Measurements from ENCODE around the gene TRDMT1.

Gene TRDMT1

DNA sequence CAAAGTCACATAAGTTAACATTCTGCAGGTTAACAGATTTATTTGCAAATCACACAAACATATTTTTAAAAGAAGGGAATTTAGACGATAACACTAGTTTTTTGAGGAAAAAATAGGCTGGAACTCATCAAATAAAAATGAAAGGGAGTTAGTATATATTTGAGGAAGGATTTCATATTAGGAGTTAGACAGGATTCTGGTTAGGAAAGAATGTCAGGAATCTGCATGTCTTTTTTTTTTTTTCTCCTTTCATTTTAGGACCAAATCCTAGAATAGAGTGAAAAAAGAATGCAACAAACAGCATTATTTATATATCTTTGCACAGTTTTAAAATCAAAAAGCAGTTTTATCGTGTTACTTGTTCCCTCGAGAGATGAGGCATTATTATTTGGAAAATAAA lies 8.9 kb upstream of the TRDMT1 start:
- DNase-seq (ENCODE audit: low read depth, low spot score) = no peak

DNA sequence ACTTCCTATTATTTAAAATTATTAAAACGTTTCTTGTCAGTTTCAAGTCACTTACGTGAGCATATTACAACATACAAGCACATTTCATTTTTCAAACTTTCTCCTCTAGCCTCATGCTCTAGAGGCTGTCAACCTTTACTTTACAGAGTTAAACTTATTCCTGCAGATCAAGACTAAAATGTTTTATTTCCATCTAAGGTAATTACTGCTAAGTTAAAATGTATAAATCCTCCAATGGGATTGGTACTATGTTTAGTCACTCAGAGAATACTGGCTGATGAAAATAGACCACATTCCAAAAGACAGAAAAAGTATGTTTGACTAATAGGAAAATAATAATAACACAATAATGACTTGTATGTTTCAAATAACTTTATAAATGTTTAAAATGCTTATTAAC lies 8.4 kb upstream of the TRDMT1 start:
- DNase-seq (ENCODE audit: low read depth, low spot score) = no peak

DNA sequence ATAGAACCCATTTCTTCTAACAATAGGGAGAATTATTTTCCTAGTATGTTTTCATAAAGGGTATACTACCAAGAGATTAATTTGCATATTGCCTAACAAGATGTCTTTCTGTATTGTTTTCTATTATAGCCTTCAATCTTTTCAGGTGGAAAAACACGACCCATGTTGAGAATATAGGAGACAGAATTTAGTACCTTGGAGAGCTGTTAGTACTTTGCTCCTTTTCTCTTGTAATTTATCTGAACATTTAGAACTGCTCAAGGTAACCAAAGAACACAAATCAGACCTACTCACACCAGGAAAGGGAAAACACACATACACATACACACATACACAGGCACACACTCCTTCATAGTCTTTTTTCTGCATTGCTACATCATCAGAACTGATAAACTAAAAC lies 7.8 kb upstream of the TRDMT1 start:
- DNase-seq (ENCODE audit: low read depth, low spot score) = no peak

DNA sequence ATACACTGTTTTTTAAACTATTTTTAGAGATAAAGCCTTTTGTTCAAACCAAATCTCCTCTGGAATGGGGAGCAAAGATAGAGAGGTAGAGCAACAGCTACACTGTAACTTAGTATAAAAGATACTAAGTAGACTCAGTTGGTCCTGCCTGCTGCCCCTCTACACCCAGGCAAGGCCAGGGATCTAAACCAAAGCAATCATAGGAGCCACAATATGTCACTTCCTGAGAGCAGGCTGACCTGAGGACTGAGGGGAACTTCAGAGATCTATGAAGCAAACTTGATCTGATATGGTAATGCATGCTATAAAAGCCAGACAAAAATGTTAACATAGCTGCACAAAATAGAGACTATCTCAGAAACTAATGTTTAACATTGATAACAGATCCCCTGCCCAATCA lies 7.0 kb upstream of the TRDMT1 start:
- DNase-seq (ENCODE audit: low read depth, low spot score) = no peak

DNA sequence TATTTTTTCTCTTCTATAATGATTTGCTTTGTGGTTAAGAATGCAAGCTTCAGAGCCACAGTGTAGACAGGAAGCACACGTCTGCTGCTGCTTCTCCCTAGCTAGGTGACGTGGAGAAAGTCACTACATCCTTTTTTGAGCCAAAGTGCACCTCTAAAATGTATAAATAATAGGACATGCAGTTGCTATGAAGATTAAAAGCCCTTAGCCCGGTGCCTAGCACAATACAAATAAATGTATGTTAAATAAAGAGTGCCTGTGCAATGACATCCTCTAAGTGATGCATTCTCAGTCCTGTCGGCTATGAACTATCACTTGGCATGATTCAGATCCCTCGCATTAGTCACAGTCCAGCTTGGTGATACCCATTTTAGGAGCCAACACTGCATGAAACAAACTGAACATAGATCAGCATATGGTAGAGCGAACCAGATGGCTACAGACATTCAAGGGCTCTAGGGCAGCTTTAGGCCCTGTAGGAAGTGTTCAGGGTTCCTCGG lies 4.8 kb upstream of the TRDMT1 start:
- no peak for DNase-seq (ENCODE audit: low read depth, low spot score)

DNA sequence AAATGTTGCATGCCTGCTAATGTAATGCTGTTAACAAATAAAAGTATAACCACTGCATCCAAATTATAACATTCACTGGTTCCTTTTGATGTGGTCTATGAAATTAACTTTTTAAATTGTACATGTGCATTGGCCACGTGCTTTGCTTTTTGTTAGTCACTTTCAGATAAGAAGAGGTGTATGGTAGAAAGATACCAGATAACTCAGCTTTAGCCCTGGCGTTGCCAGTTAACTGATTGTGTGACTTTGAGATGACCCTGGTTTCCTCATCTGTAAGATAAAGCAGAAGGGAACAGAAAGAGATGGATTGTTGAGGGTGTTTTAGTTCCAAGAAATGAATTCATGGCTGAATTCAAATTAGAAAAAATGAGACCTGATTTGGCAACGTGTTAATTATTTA lies 1.9 kb upstream of the TRDMT1 start:
- DNase-seq (ENCODE audit: low read depth, low spot score) = no peak

DNA sequence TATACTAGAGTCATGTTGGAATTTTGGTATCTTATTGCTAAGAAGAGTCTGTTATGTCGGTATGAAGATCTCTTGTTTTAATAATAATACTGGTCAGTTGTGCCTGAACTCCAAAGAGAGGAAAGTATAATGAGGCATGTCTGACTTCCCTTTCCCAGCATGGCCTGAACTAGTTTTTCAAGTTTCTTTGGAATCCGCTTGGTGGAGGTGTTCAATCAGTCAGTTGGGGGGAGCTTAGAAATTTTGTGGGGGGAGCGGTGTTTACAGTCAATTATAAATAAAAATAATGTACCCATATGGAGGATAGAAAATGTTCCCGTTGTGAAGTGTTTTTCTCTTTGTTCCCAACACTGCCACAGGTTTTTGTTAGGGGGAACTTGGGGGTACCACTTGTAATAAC lies 1.5 kb upstream of the TRDMT1 start:
- DNase-seq (ENCODE audit: low read depth, low spot score) = no peak

DNA sequence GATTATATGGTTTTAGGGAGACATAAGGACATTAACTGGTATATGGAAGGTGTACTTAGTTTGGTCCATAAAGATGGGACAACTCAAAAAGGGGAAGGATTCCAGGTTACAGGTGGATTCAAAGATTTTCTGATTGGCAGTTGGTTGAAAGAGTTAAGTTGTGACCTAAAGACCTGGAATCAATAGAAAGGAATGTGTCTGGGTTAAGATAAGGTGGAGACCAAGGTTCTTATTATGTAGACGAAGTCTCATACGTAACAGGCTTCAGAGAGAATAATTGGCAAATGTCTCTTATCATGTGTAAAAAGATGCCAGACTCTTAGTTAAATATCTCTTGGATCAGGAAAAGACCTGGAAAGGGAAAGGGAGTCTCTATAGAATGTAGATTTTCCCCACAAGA lies 1.0 kb upstream of the TRDMT1 start:
- no peak for DNase-seq (ENCODE audit: low read depth, low spot score)

DNA sequence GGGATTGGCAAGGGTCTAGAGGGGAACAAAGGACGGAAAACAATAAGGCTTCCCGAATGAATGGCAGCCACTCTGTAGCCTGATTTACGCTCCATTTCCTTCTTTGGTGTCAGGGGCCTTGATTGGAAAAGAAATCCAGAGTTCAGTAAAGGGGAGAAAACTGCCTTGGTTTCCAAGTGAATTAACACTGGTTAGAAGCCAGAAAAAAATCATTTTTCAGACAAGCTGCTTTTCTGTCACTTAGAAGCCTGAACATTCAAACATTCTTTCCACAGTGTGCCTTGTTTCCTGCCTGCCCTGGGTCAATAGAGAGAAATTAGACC lies 283 bp upstream of the TRDMT1 start:
- DNase-seq (ENCODE audit: low read depth, low spot score) = no peak

DNA sequence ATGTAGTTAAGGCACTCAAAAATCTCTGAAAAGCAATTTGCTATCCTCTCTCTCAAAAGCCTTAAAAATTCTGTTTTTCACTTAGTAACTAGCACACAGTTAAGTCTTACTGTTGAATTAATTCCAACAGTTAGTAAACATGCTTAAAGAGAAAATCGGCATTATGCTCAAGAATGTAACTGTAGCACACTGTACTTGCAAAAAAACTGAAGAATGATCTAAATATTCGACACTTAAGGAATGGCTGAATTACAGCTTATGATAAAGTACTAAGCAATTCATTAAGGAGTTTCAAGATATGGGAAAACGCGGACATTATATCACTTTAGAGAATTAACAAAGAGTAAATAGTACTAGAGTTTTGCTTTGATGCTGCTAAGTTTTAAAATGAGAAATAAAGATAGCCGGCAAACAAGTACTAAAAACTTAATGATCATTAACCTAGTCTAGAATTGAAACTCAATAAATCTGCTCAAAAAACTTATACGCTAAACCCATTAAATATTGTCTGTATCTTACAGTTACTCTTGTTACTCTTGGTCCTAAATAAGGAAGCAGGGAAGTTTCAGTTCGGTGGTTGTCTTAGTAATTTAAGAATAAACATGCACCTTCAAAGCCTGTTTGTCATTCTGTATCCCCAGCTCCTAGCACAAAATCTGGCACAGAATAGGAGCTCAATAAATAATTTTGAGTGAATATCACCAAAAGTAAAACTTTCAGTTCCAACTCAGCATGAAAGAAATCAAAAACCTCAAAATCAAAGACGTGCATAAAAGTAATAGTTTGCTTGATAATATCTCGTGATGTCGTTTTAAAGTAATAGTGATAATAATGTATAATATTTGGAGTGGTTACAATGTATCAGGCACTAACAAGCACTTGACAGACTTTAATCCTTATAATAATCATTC lies 1.2 kb downstream of the TRDMT1 start:
- no peak for DNase-seq (ENCODE audit: low read depth, low spot score)

DNA sequence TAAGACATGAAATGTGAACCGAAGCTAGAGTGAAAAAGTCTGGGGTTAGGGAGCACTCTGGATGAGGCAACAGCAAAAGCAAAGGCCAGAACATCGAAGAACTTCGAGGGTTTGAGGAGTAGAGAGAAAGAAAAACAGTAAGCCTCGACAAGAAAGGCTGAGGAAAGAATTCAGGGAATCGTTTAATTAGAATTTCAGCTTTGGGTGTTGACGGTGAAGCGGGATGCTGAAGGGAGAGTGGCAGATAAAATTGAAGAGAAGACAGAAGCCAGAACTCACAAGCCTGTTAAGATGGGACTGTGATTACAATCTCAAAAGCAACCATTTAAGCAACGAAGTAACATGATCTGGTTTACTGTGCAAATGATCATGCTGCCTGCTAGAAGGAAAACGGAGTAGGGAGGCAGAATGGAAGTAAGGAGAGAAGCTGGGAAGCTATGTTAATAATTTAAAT lies 2.1 kb downstream of the TRDMT1 start:
- DNase-seq (ENCODE audit: low read depth, low spot score) = no peak

DNA sequence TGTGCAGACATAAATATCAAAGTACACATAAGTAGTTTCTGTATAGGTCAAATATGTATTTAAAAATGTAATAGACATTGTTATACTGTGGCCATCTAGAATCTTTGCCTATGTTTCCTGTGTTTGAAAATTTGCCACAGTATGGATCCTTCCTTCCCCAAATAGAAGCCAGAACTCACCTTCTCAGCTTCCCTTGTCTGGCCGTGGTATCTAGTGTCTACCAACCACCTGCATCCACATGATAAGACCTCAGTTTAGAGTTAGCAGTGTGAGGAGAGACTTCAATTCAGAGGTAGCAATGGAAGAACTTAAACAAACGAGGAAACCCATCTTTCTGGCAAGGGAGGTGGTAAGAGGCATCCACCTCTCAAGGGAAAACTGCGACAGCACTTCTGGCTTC lies 4.9 kb downstream of the TRDMT1 start:
- no peak for DNase-seq (ENCODE audit: low read depth, low spot score)

DNA sequence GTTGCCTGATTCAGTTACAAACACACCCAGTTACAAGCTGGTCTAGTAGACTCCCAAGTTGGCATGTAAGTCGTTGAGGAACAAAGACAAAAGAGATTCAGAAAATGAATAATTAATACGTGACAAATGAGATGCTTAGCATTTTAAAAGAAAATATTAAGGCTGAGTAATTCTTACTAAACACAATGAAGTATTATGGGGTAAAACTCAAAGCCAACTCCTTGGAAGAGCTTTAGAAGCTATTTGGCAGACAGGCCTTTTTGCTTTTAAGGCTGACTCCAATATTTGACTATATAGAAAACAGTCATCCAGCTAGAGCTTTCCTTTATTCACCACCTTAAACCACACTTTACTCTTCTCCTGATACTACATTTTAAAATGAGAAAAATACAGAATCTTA lies 5.4 kb downstream of the TRDMT1 start:
- DNase-seq (ENCODE audit: low read depth, low spot score) = no peak

DNA sequence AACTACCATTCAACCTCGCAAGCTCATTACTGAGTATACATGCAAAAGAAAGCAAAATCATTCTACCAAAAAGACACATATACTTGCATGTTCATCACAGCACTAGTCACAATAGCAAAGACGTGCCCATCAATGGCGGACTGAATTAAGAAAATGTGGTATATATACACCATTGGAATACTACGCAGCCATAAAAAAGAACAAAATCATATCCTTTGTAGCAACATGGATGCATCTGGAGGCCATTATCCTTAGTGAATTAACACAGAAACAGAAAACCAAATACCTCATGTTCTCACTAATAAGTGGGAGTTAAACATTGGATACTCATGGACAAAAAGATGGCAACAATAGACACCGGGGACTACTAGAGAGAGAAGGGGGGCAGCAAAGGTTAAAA lies 6.4 kb downstream of the TRDMT1 start:
- no peak for DNase-seq (ENCODE audit: low read depth, low spot score)

DNA sequence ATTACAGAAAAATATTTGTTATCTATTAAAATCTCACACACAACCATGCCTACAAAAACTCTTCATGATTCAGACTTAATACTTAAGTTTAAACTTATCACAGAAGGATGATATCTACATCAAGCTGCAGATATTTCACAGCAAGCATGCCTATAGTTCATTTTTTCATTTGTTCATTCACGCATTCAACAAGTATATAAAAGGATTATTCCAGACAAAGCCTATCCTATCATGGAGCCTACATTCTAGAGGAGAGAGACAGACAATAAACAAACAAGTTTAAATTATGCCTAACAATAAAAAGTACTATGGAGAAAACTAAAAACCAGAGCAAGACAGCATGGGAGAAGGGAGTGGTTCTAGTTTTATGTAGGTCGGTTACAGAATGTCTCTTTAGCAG lies 10.9 kb downstream of the TRDMT1 start:
- DNase-seq (ENCODE audit: low read depth, low spot score) = no peak

DNA sequence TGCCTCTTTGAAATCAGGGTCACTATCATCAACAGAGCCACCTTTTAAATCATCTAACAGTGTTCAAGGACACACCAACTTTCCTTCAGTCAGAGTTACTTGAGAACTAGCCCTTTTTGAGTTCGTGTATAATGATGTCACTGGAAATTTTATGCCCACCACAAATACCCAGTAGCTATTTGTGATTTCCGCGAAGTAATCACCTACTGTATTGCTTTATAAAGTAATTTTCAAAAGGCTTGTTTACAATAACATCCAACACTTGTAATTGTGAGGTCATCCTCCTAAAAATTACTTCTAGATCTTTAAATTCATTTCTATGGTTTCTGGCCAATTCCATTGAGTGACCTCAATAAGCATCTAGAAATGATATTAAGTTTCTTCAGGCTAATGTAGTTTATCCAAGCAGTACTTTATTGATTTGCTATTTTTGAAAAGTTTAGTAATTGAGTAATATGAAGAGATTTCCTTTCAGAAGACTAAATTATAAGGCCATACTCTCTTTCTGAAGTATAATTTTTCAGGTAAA lies 12.8 kb downstream of the TRDMT1 start:
- no peak for DNase-seq (ENCODE audit: low read depth, low spot score)

DNA sequence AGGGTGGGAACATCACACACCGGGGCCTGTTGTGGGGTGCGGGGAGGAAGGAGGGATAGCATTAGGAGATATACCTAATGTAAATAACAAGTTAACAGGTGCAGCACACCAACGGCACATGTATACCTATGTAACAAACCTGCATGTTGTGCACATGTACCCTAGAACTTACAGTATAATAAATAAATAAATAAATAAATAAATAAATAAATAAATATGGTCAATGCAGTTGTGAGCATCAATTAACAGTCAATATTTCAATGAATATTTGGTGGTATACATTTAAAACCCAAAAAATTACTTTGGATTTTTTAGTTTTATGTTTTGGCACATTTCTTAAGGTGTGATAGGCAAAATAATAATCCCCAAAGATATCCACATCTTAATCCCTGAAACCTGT lies 15.6 kb downstream of the TRDMT1 start:
- no peak for DNase-seq (ENCODE audit: low read depth, low spot score)

DNA sequence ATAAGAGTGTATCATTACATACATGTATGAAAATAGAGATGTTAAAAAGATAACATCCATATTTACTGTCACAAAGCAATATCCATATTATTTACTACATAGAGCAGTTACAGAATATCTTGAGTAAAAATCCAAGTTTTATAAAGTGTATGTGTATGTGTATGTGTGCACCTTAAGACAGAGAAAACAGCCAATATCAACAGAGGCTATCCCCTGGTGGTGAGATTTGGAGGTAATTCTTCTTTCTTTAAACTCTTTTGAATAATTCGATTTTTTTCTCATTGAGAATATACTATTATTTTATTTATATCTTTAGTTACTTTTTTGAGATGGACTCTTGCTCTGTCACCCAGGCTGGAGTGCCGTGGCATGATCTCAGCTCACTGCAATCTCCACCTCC lies 18.4 kb downstream of the TRDMT1 start:
- no peak for DNase-seq (ENCODE audit: low read depth, low spot score)

DNA sequence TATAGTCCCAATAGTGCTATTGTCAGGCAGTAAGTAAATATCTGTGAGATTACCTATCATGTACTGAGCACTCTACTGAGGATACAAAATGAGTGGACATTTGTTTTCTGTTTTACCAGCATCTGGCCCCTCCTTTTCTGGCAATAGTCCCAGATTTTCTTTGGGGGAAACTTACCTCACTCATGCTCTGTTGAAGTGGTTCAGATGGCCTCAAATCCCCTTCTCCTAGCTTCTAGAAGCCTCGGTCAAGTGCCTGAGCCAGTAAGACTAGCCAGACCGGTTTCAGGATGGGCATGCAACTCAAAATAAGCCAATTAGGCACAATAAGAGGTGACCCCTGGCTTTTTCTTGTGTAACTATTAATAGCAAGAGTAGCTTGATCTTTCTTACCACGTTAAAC lies 19.7 kb downstream of the TRDMT1 start:
- no peak for DNase-seq (ENCODE audit: low read depth, low spot score)

DNA sequence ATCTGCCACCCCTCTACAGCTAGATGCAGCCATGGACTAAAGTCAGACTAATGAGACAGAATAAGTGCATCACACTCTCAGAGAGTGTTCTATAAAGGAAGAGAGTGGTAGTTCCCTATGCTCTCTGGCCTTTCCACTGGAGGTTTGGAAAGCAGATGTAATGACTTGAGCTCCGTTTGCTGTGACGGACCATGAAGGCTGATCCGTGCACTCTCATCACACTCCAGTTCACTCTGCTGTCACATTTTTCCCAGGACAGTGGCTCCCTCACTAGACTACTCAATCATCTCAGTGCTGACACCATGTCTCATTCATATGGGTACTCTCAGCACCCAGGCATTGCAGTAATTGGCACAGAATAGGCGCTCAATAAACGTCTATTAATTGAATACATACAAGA lies 20.4 kb downstream of the TRDMT1 start:
- DNase-seq (ENCODE audit: low read depth, low spot score) = no peak

DNA sequence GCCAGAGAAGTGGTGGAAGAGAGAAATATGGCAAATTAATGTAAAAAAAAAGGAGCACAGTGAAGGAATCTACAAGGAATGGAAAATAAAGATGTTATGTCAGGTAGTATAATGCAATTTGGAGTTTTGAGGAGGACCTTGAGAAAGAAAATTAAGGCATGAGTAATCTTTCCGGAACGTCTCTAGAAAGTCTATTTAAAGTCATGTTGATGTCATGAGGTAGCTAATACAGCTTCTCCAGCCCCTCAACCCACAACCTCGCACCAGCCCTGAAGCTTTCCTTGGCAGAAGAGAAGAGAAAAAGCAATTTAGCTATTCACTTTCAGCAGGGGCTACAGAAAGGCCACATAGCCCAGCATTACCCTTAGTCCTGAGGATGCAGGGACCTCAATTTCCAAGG lies 22.5 kb downstream of the TRDMT1 start:
- no peak for DNase-seq (ENCODE audit: low read depth, low spot score)

DNA sequence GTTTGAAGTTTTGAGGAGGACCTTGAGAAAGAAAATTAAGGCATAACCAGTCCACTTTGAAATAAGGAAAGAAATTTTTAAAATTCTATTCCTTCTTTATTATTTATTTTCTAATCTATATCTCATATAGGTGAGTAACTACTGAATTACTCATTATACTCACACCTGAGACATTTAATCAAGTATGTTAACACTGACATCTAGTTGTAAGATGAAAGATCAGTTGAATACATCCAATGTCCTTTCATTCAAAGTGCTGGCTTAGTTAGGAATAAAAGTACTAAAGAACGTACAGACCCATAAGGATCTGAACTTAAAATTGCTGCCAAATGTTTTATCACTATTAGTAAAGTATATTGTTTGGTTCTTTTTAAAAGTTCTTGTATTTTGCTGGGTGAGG lies 23.5 kb downstream of the TRDMT1 start:
- no peak for DNase-seq (ENCODE audit: low read depth, low spot score)

DNA sequence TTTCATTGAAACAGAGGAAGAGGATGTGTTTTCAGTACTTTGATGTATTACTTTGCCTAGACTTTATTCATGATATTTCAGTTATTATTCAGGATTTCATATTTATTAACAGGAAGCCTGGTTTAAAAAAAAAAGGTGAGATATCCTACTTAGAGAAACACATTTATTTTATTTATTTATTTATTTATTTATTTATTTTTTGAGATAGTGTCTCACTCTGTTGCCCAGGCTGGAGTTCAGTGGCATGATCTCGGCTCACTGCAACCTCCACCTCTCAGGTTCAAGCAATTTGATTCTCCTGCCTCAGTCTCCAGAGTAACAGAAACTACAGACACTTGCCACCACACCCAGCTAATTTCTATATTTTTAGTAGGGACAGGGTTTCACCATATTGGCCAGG lies 24.5 kb downstream of the TRDMT1 start:
- no peak for DNase-seq (ENCODE audit: low read depth, low spot score)

DNA sequence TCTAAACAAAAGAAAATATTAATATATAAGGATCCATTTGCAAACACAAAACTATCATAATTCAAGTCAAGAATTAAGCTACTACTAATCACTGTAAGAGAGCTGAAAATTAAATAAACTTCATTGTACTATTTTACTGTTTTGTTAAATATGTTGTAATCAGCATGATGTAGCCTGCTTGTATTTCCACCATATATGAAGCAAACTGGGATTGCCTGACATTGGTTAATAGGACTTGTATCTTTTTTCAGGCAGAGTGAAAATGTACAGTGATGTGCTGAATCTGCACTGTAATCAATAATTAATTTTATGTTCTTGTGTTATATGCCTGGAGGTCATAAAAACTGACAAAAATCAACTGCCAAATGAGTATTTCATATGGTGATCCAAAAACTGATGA lies 25.4 kb downstream of the TRDMT1 start:
- DNase-seq (ENCODE audit: low read depth, low spot score) = no peak
